ENCODE measurements around the gene TOR1AIP1.

GRCh38 chr1:179930867-179931266, 48.8 kb downstream of the TOR1AIP1 start:
- TF ChIP-seq YY1 (tag by site-specific recombination; IDR thresholded peaks at IDR 0.05): no peak
- TF ChIP-seq CTCF (tag by site-specific recombination; IDR thresholded peaks at IDR 0.05): no peak
- TF ChIP-seq HOXA7 (CRISPR knock-in tag; IDR thresholded peaks at IDR 0.05; ENCODE audit: borderline replicate concordance): no peak

Data from HEK293 (cell line).